ENCODE measurements around the gene RAB3GAP2.
"Not testable (repeated sequence)": the region's sequence is repeated elsewhere in the genome, so short reads cannot be mapped to it uniquely, and the experiment has no call there.

The RAB3GAP2 gene

GRCh38 chr1:220236278-220236677 lies 36.0 kb downstream of the RAB3GAP2 start:
- DNase-seq: not testable (repeated sequence)

- no peak for DNase-seq
Measured at GRCh38 chr1:220235462-220235861, 36.8 kb downstream of the RAB3GAP2 start.

DNA sequence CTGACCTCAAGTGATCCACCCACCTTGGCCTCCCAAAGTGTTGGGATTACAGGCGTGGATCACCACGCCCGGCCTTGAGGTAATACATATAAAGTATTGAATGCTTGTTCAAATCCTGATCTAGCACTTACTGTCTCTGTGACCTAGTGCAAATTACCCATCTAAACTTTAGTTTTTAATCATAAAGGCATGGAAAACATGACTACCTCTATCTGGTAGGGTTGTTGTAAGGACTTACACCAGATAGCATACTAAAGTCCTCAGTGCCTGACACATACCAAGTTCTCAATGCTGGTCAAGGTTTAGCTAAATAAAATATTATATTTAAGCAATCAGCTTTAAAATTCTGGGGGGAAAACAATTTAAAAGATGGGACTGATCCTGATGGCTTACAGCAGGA lies 38.3 kb downstream of the RAB3GAP2 start:
- no peak for DNase-seq

DNA sequence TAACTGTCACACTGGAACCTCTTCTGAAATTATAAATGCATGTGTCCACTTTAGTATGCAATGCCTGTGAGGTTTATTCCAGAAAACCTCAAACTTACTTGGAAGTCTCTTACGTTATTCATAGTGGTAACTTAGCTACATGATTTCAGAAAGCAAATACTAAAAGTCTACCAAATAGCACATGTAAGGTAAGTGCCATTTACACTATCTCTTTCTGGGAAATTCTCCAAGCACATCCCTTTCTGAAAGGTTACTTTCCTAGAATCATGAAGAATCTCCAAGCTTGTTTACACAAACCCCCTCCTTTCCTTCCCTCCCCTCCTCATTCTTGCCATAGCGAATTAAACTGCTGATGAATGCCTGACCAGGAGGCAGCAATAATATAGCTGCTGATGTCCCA lies 42.5 kb downstream of the RAB3GAP2 start:
- DNase-seq: no peak

GRCh38 chr1:220227393-220227792 lies 44.9 kb downstream of the RAB3GAP2 start:
- DNase-seq: no peak

DNA sequence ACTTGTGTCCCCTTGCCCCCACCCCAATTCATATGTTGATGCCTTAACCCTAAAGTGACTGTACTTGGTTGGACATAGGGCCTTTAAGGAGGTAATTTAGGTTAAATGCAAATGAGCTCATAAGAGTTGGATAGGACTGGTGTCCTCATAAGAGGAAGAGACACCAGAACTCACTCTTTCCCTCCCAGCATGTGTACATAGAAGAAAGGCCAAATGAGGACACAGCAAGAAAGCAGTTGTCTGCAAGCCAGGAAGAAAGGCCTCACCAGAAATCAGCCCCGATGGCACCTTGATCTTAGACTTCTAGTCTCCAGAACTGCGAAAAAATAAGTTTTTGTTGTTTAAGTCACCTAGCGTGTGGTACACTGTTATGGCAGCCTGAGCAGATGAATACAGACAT lies 45.5 kb downstream of the RAB3GAP2 start:
- no peak for DNase-seq

GRCh38 chr1:220225957-220226356 lies 46.3 kb downstream of the RAB3GAP2 start:
- DNase-seq: no peak

DNA sequence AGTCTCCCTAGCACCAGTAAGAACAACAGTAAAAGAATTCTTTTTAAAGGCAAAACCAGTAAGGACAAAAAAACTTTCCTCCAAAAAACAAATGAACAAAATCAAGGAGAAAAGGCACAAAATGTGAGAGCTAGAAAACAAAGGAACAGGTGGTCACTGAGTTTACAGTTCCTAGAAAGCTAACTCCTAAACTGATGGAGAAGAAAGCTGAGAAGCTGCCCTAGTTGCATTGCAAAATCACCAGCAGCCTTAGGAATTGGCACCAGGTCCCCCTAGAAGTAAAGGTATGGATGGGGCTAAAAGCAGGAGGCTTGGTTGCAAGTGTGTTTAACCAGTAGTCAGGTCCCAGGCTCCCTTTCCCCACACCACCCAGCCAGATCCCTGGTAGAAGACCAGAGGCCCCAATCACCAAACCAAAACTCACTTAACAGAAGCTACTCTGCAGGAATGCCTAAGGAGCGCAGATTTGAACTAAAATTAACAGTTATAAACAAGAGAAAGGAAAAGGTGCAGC lies 47.6 kb downstream of the RAB3GAP2 start:
- DNase-seq: no peak

DNA sequence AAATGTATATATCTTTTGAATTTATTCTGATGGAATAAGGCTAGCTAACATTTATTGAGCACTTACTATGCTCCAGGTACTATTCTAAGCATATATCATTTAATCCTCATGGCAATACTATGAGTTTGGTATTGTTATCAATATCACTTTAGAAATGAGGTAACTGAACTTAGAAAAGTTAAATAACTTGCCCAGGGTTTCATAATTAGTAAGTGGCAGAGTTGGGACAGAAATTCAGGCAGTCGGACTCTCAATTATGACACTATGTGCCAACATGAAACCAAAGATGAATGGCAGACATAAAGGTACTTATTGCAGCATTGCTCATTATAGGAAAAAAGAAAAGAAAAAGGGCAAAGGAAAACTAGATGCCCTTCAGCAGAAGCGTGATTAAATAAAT lies 48.2 kb downstream of the RAB3GAP2 start:
- DNase-seq: no peak

DNA sequence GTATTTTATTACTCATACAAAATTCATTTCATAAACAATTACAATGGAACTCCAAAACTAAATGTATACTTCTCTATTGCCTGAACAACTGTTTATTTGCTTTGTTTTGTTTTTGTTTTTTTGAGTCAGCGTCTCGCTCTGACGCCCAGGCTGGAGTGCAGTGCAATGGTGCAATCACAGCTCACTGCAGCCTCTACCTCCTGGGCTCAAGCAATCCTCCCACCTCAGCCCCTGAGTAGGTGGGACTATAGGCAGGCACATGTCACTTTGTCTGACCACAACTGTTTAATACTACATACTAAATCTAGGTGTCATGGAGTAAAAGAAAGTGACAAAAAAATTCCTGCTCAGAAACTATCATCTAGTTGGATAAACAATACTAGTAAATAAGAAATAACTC lies 49.3 kb downstream of the RAB3GAP2 start:
- DNase-seq: no peak

DNA sequence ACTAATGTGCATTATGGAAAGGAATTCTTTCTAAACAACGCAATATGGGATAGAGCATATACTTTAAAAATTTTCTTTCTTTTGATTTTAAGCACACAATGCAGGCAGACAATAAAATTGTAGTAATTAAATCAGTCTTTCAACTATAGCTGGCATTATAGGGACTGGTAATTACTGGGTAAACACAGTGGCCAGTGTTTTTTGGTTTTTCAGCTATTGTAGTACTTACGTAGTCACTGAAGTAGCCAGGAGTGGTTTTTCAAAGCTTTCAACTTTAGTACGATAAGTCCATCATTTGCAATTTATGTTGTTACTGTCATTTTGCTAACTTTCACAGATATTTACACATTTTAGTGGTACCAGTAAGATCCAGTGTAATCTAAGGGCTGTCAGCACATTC lies 50.6 kb downstream of the RAB3GAP2 start:
- no peak for DNase-seq

- no peak for DNase-seq
Measured at GRCh38 chr1:220221269-220221668, 51.0 kb downstream of the RAB3GAP2 start.

DNA sequence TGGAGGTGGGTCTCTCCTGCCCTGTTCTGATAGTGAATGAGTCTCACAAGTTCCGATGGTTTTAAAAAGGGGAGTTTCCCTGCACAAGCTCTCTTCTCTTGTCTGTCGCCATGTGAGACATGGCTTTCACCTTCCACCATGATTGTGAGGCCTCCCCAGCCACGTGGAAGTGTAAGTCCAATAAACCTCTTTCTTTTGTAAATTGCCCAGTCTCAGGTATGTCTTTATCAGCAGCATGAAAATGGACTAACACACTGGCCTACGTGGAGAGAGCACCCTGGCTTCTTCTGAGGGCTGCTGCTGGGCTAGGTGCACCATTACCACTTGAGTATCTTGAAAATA lies 51.6 kb downstream of the RAB3GAP2 start:
- DNase-seq: not testable (repeated sequence)

GRCh38 chr1:220219865-220220698 lies 52.2 kb downstream of the RAB3GAP2 start:
- DNase-seq: no peak

- no peak for DNase-seq
Measured at GRCh38 chr1:220219136-220219442, 53.2 kb downstream of the RAB3GAP2 start.

DNA sequence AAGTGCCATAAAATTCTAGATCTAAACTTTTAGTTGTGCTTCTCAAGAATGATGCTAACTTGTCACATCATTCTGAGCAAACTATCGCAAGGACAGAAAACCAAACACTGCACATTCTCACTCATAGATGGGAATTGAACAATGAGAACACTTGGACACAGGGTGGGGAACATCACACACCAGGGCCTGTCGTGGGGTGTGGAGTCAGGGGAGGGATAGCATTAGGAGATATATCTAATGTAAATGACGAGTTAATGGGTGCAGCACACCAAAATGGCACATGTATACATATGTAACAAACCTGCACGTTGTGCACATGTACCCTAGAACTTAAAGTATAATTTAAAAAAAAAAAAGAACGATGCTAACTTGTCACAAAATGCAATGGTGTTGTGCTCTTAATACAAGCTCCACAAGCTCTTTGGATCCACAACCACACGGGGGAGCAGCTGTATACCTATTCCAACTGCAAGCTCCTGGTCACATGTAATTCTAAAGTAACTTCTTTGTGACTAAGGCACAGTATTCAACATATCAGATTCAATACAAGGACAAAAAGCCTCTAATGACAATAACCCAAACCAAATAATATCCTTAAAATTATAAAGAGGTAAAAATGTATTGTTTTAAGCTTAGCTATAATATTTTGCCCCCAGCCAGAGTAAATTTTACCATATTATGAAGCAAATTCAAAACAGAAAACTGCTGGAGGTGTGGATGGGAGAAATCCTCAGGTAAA lies 53.7 kb downstream of the RAB3GAP2 start:
- peak; percentile 48 for DNase-seq

GRCh38 chr1:220217383-220217988 lies 54.8 kb downstream of the RAB3GAP2 start:
- DNase-seq: peak; percentile 16

DNA sequence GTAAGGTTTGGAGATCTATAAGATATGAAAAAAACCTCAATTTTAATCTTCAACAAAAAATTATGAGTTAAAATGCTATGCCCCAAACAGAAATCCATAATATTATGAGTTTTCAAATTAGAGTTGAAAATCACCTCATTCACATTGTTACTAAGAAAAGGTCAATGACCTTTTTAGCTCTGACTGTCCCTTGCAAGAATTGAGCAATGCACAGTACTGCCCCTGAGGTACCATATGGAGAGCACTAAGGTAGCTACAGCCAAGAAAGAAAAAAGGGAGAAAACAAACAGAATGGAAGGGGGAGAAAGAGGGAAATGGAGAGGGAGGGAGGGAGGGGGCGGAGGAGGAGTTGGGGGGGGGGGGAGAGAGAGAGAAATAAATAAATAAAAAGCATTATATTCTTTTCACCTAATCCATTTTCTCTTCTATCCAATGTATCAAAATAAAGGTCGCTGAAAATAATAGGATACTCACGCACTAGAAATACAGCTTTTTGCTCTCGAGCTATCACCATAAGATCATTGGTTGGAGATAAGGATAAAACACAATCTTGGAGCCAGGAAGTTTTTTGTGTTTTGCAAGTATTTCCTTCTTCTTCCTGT lies 58.8 kb downstream of the RAB3GAP2 start:
- no peak for DNase-seq

- DNase-seq: no peak
Measured at GRCh38 chr1:220207411-220207810, 64.8 kb downstream of the RAB3GAP2 start.

DNA sequence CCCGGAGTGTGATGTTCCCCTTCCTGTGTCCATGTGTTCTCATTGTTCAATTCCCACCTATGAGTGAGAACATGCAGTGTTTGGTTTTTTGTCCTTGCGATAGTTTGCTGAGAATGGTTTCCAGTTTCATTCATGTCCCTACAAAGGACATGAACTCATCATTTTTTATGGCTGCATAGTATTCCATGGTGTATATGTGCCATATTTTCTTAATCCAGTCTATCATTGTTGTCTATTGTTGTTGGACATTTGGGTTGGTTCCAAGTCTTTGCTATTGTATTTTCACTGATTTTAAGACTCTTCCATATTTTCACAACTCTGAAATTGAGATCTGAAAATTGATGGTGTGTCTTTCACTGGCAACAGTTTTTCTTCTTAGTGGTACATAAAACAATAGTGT lies 67.5 kb downstream of the RAB3GAP2 start:
- not testable (repeated sequence) for DNase-seq

GRCh38 chr1:220203816-220204215 lies 68.4 kb downstream of the RAB3GAP2 start:
- no peak for DNase-seq

DNA sequence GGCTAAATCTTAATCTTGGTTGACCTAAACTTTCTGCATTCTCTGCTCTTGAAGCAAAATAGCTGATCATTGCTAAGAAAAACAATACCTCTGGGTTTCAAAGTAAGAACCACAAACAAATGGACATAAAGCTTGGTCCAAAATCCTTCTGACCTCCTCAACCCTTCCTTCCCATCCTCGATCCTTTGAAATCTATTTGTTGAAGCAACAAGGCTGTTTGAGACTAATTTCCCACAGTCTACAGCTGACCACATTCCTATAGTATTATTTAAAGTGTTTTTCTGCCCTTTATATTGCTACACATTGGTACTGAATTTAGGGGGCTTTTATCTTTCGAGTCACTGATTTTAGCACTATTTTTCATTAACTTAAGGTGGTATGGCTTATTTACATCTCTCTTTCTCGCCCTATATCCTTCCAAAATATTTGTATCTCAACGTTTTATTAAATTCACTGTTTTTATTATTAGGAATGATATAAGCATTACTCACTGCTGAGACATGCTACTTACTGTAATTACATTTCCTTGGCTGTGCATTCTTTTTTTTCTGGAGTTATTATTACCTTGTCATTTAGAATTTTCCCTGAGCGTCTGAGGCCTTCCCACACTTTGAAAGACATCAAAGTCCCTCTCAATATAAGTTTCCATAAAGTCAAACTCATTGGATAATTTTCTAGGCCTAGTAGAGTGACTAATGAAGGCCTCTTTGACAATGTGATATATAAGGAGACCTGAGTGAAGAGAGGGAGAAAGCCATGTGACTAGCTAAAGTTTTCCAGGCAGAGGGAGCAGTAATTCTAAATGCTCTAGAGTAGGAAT lies 73.9 kb downstream of the RAB3GAP2 start:
- no peak for DNase-seq

DNA sequence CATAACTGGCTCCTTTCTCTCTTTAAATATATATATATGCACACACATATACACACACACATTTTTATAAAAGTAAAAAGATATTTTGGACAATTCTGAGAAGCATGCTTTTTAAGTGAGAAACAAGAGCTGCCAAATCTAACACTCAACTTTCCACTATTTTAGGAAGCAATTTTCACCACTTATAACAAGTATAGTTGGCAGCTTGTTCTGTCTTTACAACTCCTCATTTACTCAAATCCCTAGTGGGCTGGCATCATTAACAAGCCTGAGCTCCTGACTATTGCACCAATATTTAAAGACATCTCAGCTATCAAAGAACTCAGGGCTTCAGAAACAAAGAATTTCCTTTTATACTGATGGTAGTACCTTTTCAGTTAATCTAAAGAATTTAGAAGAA lies 76.6 kb downstream of the RAB3GAP2 start:
- no peak for DNase-seq
